DOHH2 (cell line): ENCODE data around the gene PTCH1.

Experiments used
- EZH2phosphoT487 ChIP-seq: fragments of 200-600 bp; sonication (generic); IDR thresholded peaks from 2 replicates; pipeline ENCODE4 v1.6.1; 2017; ENCODE audit warnings: borderline replicate concordance, mild to moderate bottlenecking, antibody characterized with exemption, low read length, moderate library complexity, mixed read lengths
- TF ChIP-seq, protein P1 (sequence below): fragments of 200-600 bp; sonication (generic); IDR thresholded peaks from one replicate; pipeline ENCODE4 v1.5.1; 2014; ENCODE audit warnings: antibody characterized with exemption, mild to moderate bottlenecking, low read depth, low read length; ENCODE audit not compliant: poor library complexity, severe bottlenecking

DNA sequence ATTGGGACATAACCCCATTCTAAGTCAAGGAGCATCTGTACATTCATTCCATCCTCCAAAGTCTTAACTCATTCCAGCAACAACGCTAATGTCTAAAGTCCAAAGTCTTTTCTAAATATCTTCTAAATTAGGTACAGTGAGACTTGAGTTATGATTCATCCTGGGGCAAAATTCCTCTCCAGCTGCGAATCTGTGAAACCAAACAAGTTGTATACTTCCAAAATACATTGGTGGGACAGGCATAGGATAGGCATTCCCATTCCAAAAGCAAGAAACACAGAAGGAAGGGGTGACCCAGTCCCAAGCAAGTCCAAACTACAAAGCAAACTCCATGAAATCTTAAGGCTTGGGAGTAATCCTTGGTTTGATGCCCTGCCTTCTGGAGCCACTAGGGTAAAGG is 101.6 kb downstream of the PTCH1 start:
- TF ChIP-seq, protein P1, sequence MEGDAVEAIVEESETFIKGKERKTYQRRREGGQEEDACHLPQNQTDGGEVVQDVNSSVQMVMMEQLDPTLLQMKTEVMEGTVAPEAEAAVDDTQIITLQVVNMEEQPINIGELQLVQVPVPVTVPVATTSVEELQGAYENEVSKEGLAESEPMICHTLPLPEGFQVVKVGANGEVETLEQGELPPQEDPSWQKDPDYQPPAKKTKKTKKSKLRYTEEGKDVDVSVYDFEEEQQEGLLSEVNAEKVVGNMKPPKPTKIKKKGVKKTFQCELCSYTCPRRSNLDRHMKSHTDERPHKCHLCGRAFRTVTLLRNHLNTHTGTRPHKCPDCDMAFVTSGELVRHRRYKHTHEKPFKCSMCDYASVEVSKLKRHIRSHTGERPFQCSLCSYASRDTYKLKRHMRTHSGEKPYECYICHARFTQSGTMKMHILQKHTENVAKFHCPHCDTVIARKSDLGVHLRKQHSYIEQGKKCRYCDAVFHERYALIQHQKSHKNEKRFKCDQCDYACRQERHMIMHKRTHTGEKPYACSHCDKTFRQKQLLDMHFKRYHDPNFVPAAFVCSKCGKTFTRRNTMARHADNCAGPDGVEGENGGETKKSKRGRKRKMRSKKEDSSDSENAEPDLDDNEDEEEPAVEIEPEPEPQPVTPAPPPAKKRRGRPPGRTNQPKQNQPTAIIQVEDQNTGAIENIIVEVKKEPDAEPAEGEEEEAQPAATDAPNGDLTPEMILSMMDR, result no peak
- no peak for TF ChIP-seq EZH2phosphoT487
